Caco-2 (cell line): ENCODE data around the gene GNAS-AS1. TPM values are rescaled to one million over a fixed set of nuclear protein-coding genes. Genes with fewer than 3 reads are reported as not detected.

Source experiments
- BruUV-seq: library from RNA; stranded (reverse); fragments of 400-500 nt; replicated peaks from 2 replicates; lab custom pipeline; 2021; lab: Mats Ljungman, UMichigan
- CTCF ChIA-PET: fragments of 300-600 bp; sonication (Branson Sonifier 250); formaldehyde crosslinking; loops from one replicate; lab custom pipeline; 2022; ENCODE audit warnings: antibody characterized with exemption; lab: Charles Lee
- POLR2A ChIA-PET: fragments of 300-600 bp; sonication (Branson Sonifier 250); formaldehyde crosslinking; loops from one replicate; lab custom pipeline; 2022; ENCODE audit warnings: antibody characterized with exemption; lab: Charles Lee
- DNase-seq, 2 experiments: peaks; one replicate each; pipeline versions ENCODE4 v3.0.0 to v3.0.0-alpha.2; 2020 to 2022
- H3K27me3 ChIP-seq: replicated peaks from 2 replicates; pipeline ENCODE4 v1.6.0; 2011; ENCODE audit warnings: low read length; ENCODE audit not compliant: control insufficient read depth, insufficient read depth
- H3K36me3 ChIP-seq: 2 replicates; pipeline ENCODE4 v1.5.1; 2011; ENCODE audit warnings: low read length; ENCODE audit not compliant: control insufficient read depth, insufficient read depth
- H3K4me1 ChIP-seq: fragments of 250-450 bp; sonication (Bioruptor Pico); 2 replicates; pipeline ENCODE4 v1.5.1; 2020; ENCODE audit warnings: mild to moderate bottlenecking
- H3K4me3 ChIP-seq: 2 replicates; pipeline ENCODE4 v1.5.1; 2011; ENCODE audit warnings: low read depth, mild to moderate bottlenecking, control low read depth, low read length
- H3K9me3 ChIP-seq: fragments of 250-450 bp; sonication (Bioruptor Pico); 2 replicates; pipeline ENCODE4 v1.5.1; 2020; ENCODE audit warnings: mild to moderate bottlenecking, moderate library complexity
- H3K27ac Mint-ChIP-seq: one replicate; pipeline ENCODE4 v1.8.0; 2022; ENCODE audit warnings: mixed read lengths; ENCODE audit not compliant: unreplicated experiment
- H3K27me3 Mint-ChIP-seq: one replicate; pipeline ENCODE4 v1.8.0; 2022; ENCODE audit warnings: mixed read lengths; ENCODE audit not compliant: insufficient read depth, unreplicated experiment
- H3K36me3 Mint-ChIP-seq: one replicate; pipeline ENCODE4 v1.8.0; 2022; ENCODE audit warnings: mild to moderate bottlenecking, mixed read lengths; ENCODE audit not compliant: insufficient read depth, unreplicated experiment
- H3K4me1 Mint-ChIP-seq: one replicate; pipeline ENCODE4 v1.8.0; 2022; ENCODE audit warnings: low read depth, mixed read lengths; ENCODE audit not compliant: unreplicated experiment
- H3K4me3 Mint-ChIP-seq: one replicate; pipeline ENCODE4 v1.8.0; 2022; ENCODE audit warnings: mild to moderate bottlenecking, moderate library complexity, mixed read lengths; ENCODE audit not compliant: unreplicated experiment
- H3K9me3 Mint-ChIP-seq: one replicate; pipeline ENCODE4 v1.8.0; 2022; ENCODE audit warnings: mixed read lengths; ENCODE audit not compliant: unreplicated experiment
- CTCF ChIP-seq, 2 experiments: fragments of 200-600 bp in 1 of 2; IDR thresholded peaks; 1 replicate in 1 of 2; 2 replicates in 1 of 2; pipeline versions ENCODE4 v1.5.1 to v1.8.0; 2011 to 2022; ENCODE audit warnings: antibody characterized with exemption in 1 of 2, control low read depth in 1 of 2, inconsistent platforms in 1 of 2, low read depth in 1 of 2, low read length in 1 of 2, mild to moderate bottlenecking in 1 of 2, moderate library complexity in 1 of 2; ENCODE audit not compliant: insufficient read depth in 1 of 2, severe bottlenecking in 1 of 2, unreplicated experiment in 1 of 2
- intact Hi-C: fragments of 100-400 bp; cut with micrococcal nuclease; formaldehyde crosslinking; loops from one replicate; pipeline ENCODE4 v1.10.0; 2022; ENCODE audit not compliant: unreplicated experiment
- total RNA-seq: library from RNA; stranded (reverse); gene quantifications from 2 replicates; pipeline ENCODE4 v1.2.3, GENCODE V29; 2022

The GNAS-AS1 gene
- total RNA-seq, 1 experiment from 2014 or later: 5.1 TPM

DNA sequence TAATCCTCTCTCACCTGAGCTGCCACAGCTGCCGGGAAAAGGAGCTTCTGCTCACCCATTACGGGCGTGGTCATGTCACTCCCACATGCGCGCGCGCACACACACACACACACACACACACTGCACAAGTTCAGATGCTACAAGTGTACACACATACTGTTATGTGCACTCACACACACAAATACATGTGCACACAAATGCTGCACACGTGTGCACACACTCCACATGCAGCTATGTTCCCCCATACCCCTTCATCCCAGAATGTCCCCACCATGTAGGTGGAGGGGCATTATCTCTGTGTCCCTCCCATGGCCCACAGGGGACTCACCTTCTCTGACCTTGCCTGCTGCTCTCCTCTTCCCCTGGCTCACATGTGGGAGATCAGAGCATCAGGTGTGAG, 37.3 kb downstream of the GNAS-AS1 start:
- no peaks in the 10 kb centered on the region for H3K4me1 Mint-ChIP-seq
- H3K9me3 Mint-ChIP-seq: no peaks in the 10 kb centered on the region
- ChIA-PET CTCF (no interaction called here), POLR2A (no interaction called here)
- no peak for DNase-seq
- H3K4me3 ChIP-seq: no peak overlapping the region
- no peaks in the 10 kb centered on the region for H3K9me3 ChIP-seq
- H3K27me3 Mint-ChIP-seq: peaks cover 29% of the 10 kb centered on the region
- peaks cover 1% of the 10 kb centered on the region; the same call in 1 of the 2 replicates for H3K27me3 ChIP-seq
- no peak overlapping the region for H3K27ac Mint-ChIP-seq
- no peak overlapping the region for H3K4me3 Mint-ChIP-seq
- H3K4me1 ChIP-seq: no peaks in the 10 kb centered on the region
- no peak for TF ChIP-seq CTCF (IDR thresholded peaks at IDR 0.05; ENCODE audit: insufficient read depth in 1 of 2, low read depth in 1 of 2, low read length in 1 of 2, severe bottlenecking in 1 of 2, unreplicated experiment in 1 of 2)
- H3K36me3 ChIP-seq: no peaks in the 10 kb centered on the region
- no peaks in the 10 kb centered on the region for H3K36me3 Mint-ChIP-seq
- intact Hi-C loops: no loop called here
- BruUV-seq: no TSS peak

- no peak for DNase-seq
- Mint-ChIP-seq H3K4me1 (no peaks in the 10 kb centered on the region), H3K27me3 (peaks cover 36% of the 10 kb centered on the region), H3K4me3 (no peak overlapping the region), H3K9me3 (no peaks in the 10 kb centered on the region), H3K27ac (no peak overlapping the region), H3K36me3 (no peaks in the 10 kb centered on the region)
- Histone ChIP-seq H3K4me3 (no peak overlapping the region), H3K36me3 (no peaks in the 10 kb centered on the region), H3K9me3 (no peaks in the 10 kb centered on the region), H3K4me1 (no peaks in the 10 kb centered on the region), H3K27me3 (peaks cover 1% of the 10 kb centered on the region; the same call in 1 of the 2 replicates)
- BruUV-seq: no TSS peak
- CTCF ChIA-PET: no interaction called here
- intact Hi-C loops: no loop called here
- no peak for TF ChIP-seq CTCF (IDR thresholded peaks at IDR 0.05; ENCODE audit: insufficient read depth in 1 of 2, low read depth in 1 of 2, low read length in 1 of 2, severe bottlenecking in 1 of 2, unreplicated experiment in 1 of 2)
- POLR2A ChIA-PET: no interaction called here
Measured at GRCh38 chr20:58811334-58811733, 39.4 kb downstream of the GNAS-AS1 start.

DNA sequence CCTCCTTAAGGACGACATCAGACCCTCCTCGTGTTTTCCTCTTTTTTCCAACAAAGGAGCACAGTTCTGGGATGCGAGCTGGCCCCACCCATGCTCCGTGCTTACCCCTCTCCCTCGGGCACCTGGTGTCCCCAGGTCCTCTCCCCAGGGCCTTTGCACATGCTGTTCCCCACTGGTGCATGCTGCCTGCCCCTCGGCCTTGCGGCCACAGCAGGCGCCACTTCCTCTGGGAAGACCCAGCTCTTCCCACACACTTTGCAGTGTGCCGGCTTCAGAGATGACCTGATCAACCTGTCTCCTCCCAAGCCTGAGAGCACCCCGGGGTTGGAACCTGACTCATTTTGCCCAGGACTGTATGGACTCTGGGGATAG, 39.8 kb downstream of the GNAS-AS1 start:
- no peak overlapping the region for H3K27ac Mint-ChIP-seq
- peaks cover 1% of the 10 kb centered on the region; the same call in 1 of the 2 replicates for H3K27me3 ChIP-seq
- TF ChIP-seq CTCF (IDR thresholded peaks at IDR 0.05; ENCODE audit: insufficient read depth in 1 of 2, low read depth in 1 of 2, low read length in 1 of 2, severe bottlenecking in 1 of 2, unreplicated experiment in 1 of 2): no peak
- H3K9me3 Mint-ChIP-seq: no peaks in the 10 kb centered on the region
- ChIA-PET CTCF (no interaction called here), POLR2A (no interaction called here)
- peaks cover 36% of the 10 kb centered on the region for H3K27me3 Mint-ChIP-seq
- H3K4me1 ChIP-seq: no peaks in the 10 kb centered on the region
- no TSS peak for BruUV-seq
- H3K36me3 Mint-ChIP-seq: no peaks in the 10 kb centered on the region
- no peak overlapping the region for H3K4me3 Mint-ChIP-seq
- H3K36me3 ChIP-seq: no peaks in the 10 kb centered on the region
- intact Hi-C loops: no loop called here
- H3K4me3 ChIP-seq: no peak overlapping the region
- no peaks in the 10 kb centered on the region for H3K4me1 Mint-ChIP-seq
- H3K9me3 ChIP-seq: no peaks in the 10 kb centered on the region
- no peak for DNase-seq
